Measurements from ENCODE around the gene NCMAP. TPM values are rescaled to one million over a fixed set of nuclear protein-coding genes. Genes with fewer than 3 reads are reported as not detected.
"Not testable (repeated sequence)": the region's sequence is repeated elsewhere in the genome, so short reads cannot be mapped to it uniquely, and the experiment has no call there.

NCMAP gene
- total RNA-seq, 1 experiment from 2014 or later, result not detected

DNA sequence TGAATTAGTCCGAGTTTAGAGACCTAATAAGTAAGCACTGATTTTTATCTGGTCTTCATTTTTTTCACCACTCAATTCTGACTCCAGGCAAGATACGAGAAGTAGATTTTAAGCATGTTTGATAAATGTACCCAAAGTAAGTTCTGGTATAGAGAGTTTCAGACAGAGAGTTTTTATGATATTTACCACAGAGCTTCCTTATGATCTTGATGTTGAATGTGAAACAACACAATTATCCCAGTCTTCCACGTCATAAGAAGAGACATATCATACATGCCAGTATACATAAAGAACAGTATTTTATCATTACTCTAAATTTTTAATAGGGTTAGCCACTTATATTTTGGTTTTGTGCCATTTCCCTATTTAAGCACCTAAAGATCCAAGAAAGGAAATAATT is 7.8 kb upstream of the NCMAP start:
- POLR2A ChIA-PET (ENCODE audit: low non-redundant PET), result no interaction called here
- H3K4me1 ChIP-seq (ENCODE audit: insufficient read depth, low read length, poor library complexity, severe bottlenecking), result no peaks in the 10 kb centered on the region
- no TSS peak for BruUV-seq (replicated peaks)
- no peak overlapping the region for H3K4me3 ChIP-seq (ENCODE audit: low read depth, low read length, poor library complexity, severe bottlenecking)
- no peaks in the 10 kb centered on the region for H3K9me3 ChIP-seq (ENCODE audit: low read depth, low read length, poor library complexity, severe bottlenecking)
- no peak for DNase-seq (ENCODE audit: low spot score)
- no peaks in the 10 kb centered on the region for H3K36me3 ChIP-seq (ENCODE audit: insufficient read depth, low read length, poor library complexity, severe bottlenecking)
- H3K27ac ChIP-seq (ENCODE audit: low read depth, low read length, poor library complexity, severe bottlenecking), result no peak overlapping the region
- CTCF ChIA-PET, result no interaction called here
- intact Hi-C loops (cut with micrococcal nuclease; ENCODE audit: unreplicated experiment), result loop anchor here (10.0 kb wide), 1 partner anchor 87 kb away; no protein-coding TSS in a partner anchor
- no peaks in the 10 kb centered on the region for H3K27me3 ChIP-seq (replicated peaks; ENCODE audit: insufficient read depth, low read depth, low read length, poor library complexity)
- no peak for TF ChIP-seq EZH2 (IDR thresholded peaks at IDR 0.05; ENCODE audit: borderline replicate concordance, low read depth, low read length, poor library complexity, severe bottlenecking)
- TF ChIP-seq, protein P1, sequence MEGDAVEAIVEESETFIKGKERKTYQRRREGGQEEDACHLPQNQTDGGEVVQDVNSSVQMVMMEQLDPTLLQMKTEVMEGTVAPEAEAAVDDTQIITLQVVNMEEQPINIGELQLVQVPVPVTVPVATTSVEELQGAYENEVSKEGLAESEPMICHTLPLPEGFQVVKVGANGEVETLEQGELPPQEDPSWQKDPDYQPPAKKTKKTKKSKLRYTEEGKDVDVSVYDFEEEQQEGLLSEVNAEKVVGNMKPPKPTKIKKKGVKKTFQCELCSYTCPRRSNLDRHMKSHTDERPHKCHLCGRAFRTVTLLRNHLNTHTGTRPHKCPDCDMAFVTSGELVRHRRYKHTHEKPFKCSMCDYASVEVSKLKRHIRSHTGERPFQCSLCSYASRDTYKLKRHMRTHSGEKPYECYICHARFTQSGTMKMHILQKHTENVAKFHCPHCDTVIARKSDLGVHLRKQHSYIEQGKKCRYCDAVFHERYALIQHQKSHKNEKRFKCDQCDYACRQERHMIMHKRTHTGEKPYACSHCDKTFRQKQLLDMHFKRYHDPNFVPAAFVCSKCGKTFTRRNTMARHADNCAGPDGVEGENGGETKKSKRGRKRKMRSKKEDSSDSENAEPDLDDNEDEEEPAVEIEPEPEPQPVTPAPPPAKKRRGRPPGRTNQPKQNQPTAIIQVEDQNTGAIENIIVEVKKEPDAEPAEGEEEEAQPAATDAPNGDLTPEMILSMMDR (conservative IDR thresholded peaks at IDR 0.05; ENCODE audit: low read depth, low read length), result no peak

DNA sequence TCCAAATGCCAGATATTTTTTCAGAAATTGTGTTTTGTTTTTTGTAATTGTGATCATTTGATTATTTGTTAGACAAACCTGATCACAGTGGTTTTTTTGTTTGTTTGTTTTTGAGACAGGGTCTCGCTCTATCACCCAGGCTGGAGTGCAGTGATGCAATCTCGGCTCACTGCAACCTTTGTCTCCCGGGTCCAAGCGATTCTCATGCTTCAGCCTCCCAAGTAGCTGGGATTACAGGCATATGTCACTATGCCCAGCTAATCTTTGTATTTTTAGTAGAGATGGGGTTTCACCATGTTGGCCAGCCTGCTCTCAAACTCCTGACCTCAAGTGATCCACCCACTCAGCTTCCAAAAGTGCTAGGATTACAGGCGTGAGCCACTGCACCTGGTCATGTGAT is 6.7 kb upstream of the NCMAP start:
- POLR2A ChIA-PET (ENCODE audit: low non-redundant PET); DNase-seq (ENCODE audit: low spot score); H3K27ac ChIP-seq (ENCODE audit: low read depth, low read length, poor library complexity, severe bottlenecking); H3K9me3 ChIP-seq (ENCODE audit: low read depth, low read length, poor library complexity, severe bottlenecking); H3K36me3 ChIP-seq (ENCODE audit: insufficient read depth, low read length, poor library complexity, severe bottlenecking); H3K4me3 ChIP-seq (ENCODE audit: low read depth, low read length, poor library complexity, severe bottlenecking); BruUV-seq (replicated peaks); H3K4me1 ChIP-seq (ENCODE audit: insufficient read depth, low read length, poor library complexity, severe bottlenecking); H3K27me3 ChIP-seq (replicated peaks; ENCODE audit: insufficient read depth, low read depth, low read length, poor library complexity); CTCF ChIA-PET: not testable (repeated sequence)
- intact Hi-C loops (cut with micrococcal nuclease; ENCODE audit: unreplicated experiment), result loop anchor here (10.0 kb wide), 1 partner anchor 86 kb away; no protein-coding TSS in a partner anchor

DNA sequence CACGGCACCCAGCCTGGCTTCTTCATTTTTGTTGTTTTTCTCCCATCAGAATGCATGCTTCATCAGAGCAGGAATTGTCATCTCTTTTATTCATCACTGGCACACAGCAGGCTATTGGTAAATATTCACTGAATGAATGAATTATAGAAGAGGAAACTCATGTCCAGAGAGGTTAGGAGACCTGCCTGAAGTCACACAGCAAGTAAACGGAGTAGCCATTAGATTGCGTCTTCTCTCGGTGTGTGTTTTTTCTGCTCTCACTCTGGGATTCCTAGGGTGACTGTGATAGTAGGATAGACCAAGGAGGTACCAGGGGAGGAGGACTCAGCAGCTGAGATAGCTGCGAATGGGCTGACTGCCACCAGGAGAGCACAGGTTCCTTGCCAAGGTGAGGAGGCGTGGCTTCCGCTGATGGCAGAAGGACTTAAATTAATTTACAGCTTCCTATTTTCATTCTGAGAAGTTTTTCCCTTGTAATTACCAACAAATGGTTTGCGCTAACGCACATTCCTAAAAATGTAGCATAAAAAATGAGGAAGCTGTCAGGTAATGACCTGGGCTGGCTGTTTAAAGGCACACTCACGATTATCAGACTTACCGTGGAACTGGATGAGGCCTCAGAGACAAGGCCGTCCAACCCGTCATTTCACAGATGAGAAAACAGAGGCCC is 4.5 kb upstream of the NCMAP start:
- no peak overlapping the region for H3K27ac ChIP-seq (ENCODE audit: low read depth, low read length, poor library complexity, severe bottlenecking)
- H3K27me3 ChIP-seq (replicated peaks; ENCODE audit: insufficient read depth, low read depth, low read length, poor library complexity), result peaks cover 13% of the 10 kb centered on the region
- H3K9me3 ChIP-seq (ENCODE audit: low read depth, low read length, poor library complexity, severe bottlenecking), result no peaks in the 10 kb centered on the region
- ChIA-PET POLR2A (ENCODE audit: low non-redundant PET) (no interaction called here), CTCF (no interaction called here)
- TF ChIP-seq, protein P1 (conservative IDR thresholded peaks at IDR 0.05; ENCODE audit: low read depth, low read length), result no peak
- TF ChIP-seq EZH2 (IDR thresholded peaks at IDR 0.05; ENCODE audit: borderline replicate concordance, low read depth, low read length, poor library complexity, severe bottlenecking), result no peak
- intact Hi-C loops (cut with micrococcal nuclease; ENCODE audit: unreplicated experiment), result no loop called here
- H3K36me3 ChIP-seq (ENCODE audit: insufficient read depth, low read length, poor library complexity, severe bottlenecking), result no peaks in the 10 kb centered on the region
- DNase-seq (ENCODE audit: low spot score), result no peak
- no TSS peak for BruUV-seq (replicated peaks)
- no peak overlapping the region for H3K4me3 ChIP-seq (ENCODE audit: low read depth, low read length, poor library complexity, severe bottlenecking)
- no peaks in the 10 kb centered on the region for H3K4me1 ChIP-seq (ENCODE audit: insufficient read depth, low read length, poor library complexity, severe bottlenecking)

DNA sequence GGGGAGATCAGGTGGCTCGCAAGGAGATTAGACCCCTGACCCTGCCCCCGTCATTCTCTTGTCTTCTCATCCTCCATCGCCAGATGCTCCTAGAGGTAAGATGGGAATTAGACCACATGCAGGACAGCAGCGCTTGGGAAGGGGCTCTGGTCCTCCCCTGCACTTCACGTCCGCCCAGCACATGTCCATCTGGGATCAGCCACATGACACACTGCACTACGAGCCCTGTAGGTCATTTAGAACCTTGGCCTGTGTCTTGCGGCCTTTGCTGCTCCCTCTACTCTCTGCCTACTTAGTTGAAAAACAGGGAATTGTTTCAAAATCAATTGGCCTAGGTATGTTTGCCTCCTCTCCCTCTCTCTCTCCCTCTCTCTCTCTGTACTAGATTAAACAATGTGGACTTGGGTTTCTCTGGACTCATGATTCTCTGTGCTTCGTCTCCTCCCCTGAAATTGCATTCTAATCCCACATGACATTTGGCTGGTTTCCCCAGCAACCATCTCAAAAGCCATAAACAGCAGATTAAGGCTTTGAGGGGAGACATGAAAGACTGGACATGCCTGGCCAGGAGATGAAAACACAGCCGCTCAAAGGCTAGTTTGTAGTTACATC is 3.8 kb upstream of the NCMAP start:
- Histone ChIP-seq H3K4me3 (ENCODE audit: low read depth, low read length, poor library complexity, severe bottlenecking) (no peak overlapping the region), H3K27me3 (replicated peaks; ENCODE audit: insufficient read depth, low read depth, low read length, poor library complexity) (peaks cover 15% of the 10 kb centered on the region), H3K36me3 (ENCODE audit: insufficient read depth, low read length, poor library complexity, severe bottlenecking) (no peaks in the 10 kb centered on the region), H3K27ac (ENCODE audit: low read depth, low read length, poor library complexity, severe bottlenecking) (no peak overlapping the region), H3K4me1 (ENCODE audit: insufficient read depth, low read length, poor library complexity, severe bottlenecking) (no peaks in the 10 kb centered on the region), H3K9me3 (ENCODE audit: low read depth, low read length, poor library complexity, severe bottlenecking) (no peaks in the 10 kb centered on the region)
- TF ChIP-seq, protein P1 (conservative IDR thresholded peaks at IDR 0.05; ENCODE audit: low read depth, low read length), result no peak
- TF ChIP-seq EZH2 (IDR thresholded peaks at IDR 0.05; ENCODE audit: borderline replicate concordance, low read depth, low read length, poor library complexity, severe bottlenecking), result no peak
- ChIA-PET CTCF (no interaction called here), POLR2A (ENCODE audit: low non-redundant PET) (no interaction called here)
- no peak for DNase-seq (ENCODE audit: low spot score)
- intact Hi-C loops (cut with micrococcal nuclease; ENCODE audit: unreplicated experiment), result no loop called here
- no TSS peak for BruUV-seq (replicated peaks)
